ENCODE measurements around the gene ATM.

Gene ATM

GRCh38 chr11:108341654-108342053 lies 118.8 kb downstream of the ATM start:
- in situ Hi-C loops (cut with HindIII; ENCODE audit: low pct_ligation_motif_present, low sequenced_read_pairs): no loop called here
- Histone ChIP-seq H3K27ac (no peak overlapping the region), H3K27me3 (replicated peaks) (no peaks in the 10 kb centered on the region), H3K36me3 (replicated peaks) (peaks cover 3% of the 10 kb centered on the region), H3K4me3 (ENCODE audit: low read depth, low read length) (no peak overlapping the region)
- no peak for TF ChIP-seq CTCF (IDR thresholded peaks at IDR 0.05; ENCODE audit: low read depth, low read length, missing control alignments)
- DNase-seq: no peak

- DNase-seq: no peak
- no peak overlapping the region for H3K27ac ChIP-seq
- in situ Hi-C loops (cut with HindIII; ENCODE audit: low pct_ligation_motif_present, low sequenced_read_pairs): no loop called here
- H3K4me3 ChIP-seq (ENCODE audit: low read depth, low read length): no peak overlapping the region
- H3K27me3 ChIP-seq (replicated peaks): no peaks in the 10 kb centered on the region
- peaks cover 7% of the 10 kb centered on the region for H3K36me3 ChIP-seq (replicated peaks)
- no peak for TF ChIP-seq CTCF (IDR thresholded peaks at IDR 0.05; ENCODE audit: low read depth, low read length, missing control alignments)
These were observed 120.8 kb downstream of the ATM start for GRCh38 chr11:108343714-108344113.

- Histone ChIP-seq H3K27me3 (replicated peaks) (no peaks in the 10 kb centered on the region), H3K4me3 (ENCODE audit: low read depth, low read length) (no peak overlapping the region), H3K36me3 (replicated peaks) (peaks cover 16% of the 10 kb centered on the region), H3K27ac (no peak overlapping the region)
- DNase-seq: no peak
- TF ChIP-seq CTCF (IDR thresholded peaks at IDR 0.05; ENCODE audit: low read depth, low read length, missing control alignments): no peak
- in situ Hi-C loops (cut with HindIII; ENCODE audit: low pct_ligation_motif_present, low sequenced_read_pairs): no loop called here
These were observed 122.9 kb downstream of the ATM start for GRCh38 chr11:108345767-108346166.

GRCh38 chr11:108346451-108346850 lies 123.6 kb downstream of the ATM start:
- peaks cover 16% of the 10 kb centered on the region for H3K36me3 ChIP-seq (replicated peaks)
- DNase-seq: no peak
- no peaks in the 10 kb centered on the region for H3K27me3 ChIP-seq (replicated peaks)
- in situ Hi-C loops (cut with HindIII; ENCODE audit: low pct_ligation_motif_present, low sequenced_read_pairs): no loop called here
- H3K27ac ChIP-seq: no peak overlapping the region
- H3K4me3 ChIP-seq (ENCODE audit: low read depth, low read length): no peak overlapping the region
- no peak for TF ChIP-seq CTCF (IDR thresholded peaks at IDR 0.05; ENCODE audit: low read depth, low read length, missing control alignments)

- no peak overlapping the region for H3K4me3 ChIP-seq (ENCODE audit: low read depth, low read length)
- H3K27ac ChIP-seq: no peak overlapping the region
- in situ Hi-C loops (cut with HindIII; ENCODE audit: low pct_ligation_motif_present, low sequenced_read_pairs): no loop called here
- peaks cover 34% of the 10 kb centered on the region for H3K36me3 ChIP-seq (replicated peaks)
- DNase-seq: no peak
- no peak for TF ChIP-seq CTCF (IDR thresholded peaks at IDR 0.05; ENCODE audit: low read depth, low read length, missing control alignments)
- no peaks in the 10 kb centered on the region for H3K27me3 ChIP-seq (replicated peaks)
These were observed 128.6 kb downstream of the ATM start for GRCh38 chr11:108351468-108351867.

- peaks cover 2% of the 10 kb centered on the region for H3K36me3 ChIP-seq (replicated peaks)
- H3K4me3 ChIP-seq (ENCODE audit: low read depth, low read length): no peak overlapping the region
- no peak overlapping the region for H3K27ac ChIP-seq
- H3K27me3 ChIP-seq (replicated peaks): no peaks in the 10 kb centered on the region
- TF ChIP-seq CTCF (IDR thresholded peaks at IDR 0.05; ENCODE audit: low read depth, low read length, missing control alignments): no peak
- in situ Hi-C loops (cut with HindIII; ENCODE audit: low pct_ligation_motif_present, low sequenced_read_pairs): no loop called here
- no peak for DNase-seq
These were observed 141.3 kb downstream of the ATM start for GRCh38 chr11:108364159-108364558.

Data from brain microvascular endothelial cell (primary cell).